ENCODE measurements around the gene TFDP2.

- TF ChIP-seq, protein P1, sequence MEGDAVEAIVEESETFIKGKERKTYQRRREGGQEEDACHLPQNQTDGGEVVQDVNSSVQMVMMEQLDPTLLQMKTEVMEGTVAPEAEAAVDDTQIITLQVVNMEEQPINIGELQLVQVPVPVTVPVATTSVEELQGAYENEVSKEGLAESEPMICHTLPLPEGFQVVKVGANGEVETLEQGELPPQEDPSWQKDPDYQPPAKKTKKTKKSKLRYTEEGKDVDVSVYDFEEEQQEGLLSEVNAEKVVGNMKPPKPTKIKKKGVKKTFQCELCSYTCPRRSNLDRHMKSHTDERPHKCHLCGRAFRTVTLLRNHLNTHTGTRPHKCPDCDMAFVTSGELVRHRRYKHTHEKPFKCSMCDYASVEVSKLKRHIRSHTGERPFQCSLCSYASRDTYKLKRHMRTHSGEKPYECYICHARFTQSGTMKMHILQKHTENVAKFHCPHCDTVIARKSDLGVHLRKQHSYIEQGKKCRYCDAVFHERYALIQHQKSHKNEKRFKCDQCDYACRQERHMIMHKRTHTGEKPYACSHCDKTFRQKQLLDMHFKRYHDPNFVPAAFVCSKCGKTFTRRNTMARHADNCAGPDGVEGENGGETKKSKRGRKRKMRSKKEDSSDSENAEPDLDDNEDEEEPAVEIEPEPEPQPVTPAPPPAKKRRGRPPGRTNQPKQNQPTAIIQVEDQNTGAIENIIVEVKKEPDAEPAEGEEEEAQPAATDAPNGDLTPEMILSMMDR (IDR thresholded peaks at IDR 0.05): no peak
- no peak for TF ChIP-seq POLR2A (IDR thresholded peaks at IDR 0.05)
Measured at GRCh38 chr3:142168514-142168913, 19.2 kb upstream of the TFDP2 start.
